Mesenchymal stem cell (in vitro differentiated cells and primary cell): Measurements from ENCODE around the gene YIPF7.
A peak's percentile ranks its signal among the peaks of the same experiment; 100 is the strongest.

Experiments
- DNase-seq: peaks from one replicate; pipeline ENCODE4 v3.0.0-alpha.2; 2013
- H2AFZ ChIP-seq: one replicate; pipeline ENCODE4 v1.6.1; 2013; ENCODE audit warnings: low read depth, mild to moderate bottlenecking, control low read depth, inconsistent platforms, low read length, moderate library complexity
- H2AK5ac ChIP-seq: 2 replicates; pipeline ENCODE4 v1.6.1; 2013; ENCODE audit warnings: low read length, moderate library complexity, mild to moderate bottlenecking, inconsistent platforms; ENCODE audit not compliant: severe bottlenecking
- H2BK120ac ChIP-seq: one replicate; pipeline ENCODE4 v1.6.1; 2013; ENCODE audit warnings: low read depth, mild to moderate bottlenecking, inconsistent platforms, low read length, moderate library complexity
- H2BK12ac ChIP-seq, 2 experiments: one replicate each; pipeline ENCODE4 v1.6.1; 2013; ENCODE audit warnings: inconsistent platforms in 2 of 2, low read length in 2 of 2, mild to moderate bottlenecking in 2 of 2, moderate library complexity in 2 of 2, control low read depth in 1 of 2
- H2BK15ac ChIP-seq: one replicate; pipeline ENCODE4 v1.6.1; 2013; ENCODE audit warnings: mild to moderate bottlenecking, low read depth, inconsistent platforms; ENCODE audit not compliant: poor library complexity, severe bottlenecking
- H2BK5ac ChIP-seq: 2 replicates; pipeline ENCODE4 v1.6.1; 2013; ENCODE audit warnings: low read depth, mild to moderate bottlenecking, low read length, control low read depth, inconsistent platforms; ENCODE audit not compliant: poor library complexity, severe bottlenecking
- H3K14ac ChIP-seq, 2 experiments: one replicate each; pipeline ENCODE4 v1.6.1; 2013; ENCODE audit warnings: inconsistent platforms in 2 of 2, low read length in 2 of 2, control low read depth in 1 of 2, mild to moderate bottlenecking in 1 of 2, moderate library complexity in 1 of 2
- H3K18ac ChIP-seq, 2 experiments: one replicate each; pipeline ENCODE4 v1.6.1; 2013; ENCODE audit warnings: inconsistent platforms in 2 of 2, low read length in 2 of 2, control low read depth in 1 of 2, low read depth in 1 of 2, mild to moderate bottlenecking in 1 of 2
- H3K23ac ChIP-seq, 2 experiments: one replicate each; pipeline ENCODE4 v1.6.1; 2013; ENCODE audit warnings: inconsistent platforms in 2 of 2, low read length in 2 of 2, mild to moderate bottlenecking in 2 of 2, moderate library complexity in 2 of 2, control low read depth in 1 of 2
- H3K27ac ChIP-seq: 2 replicates; pipeline ENCODE4 v1.5.1; 2013; ENCODE audit warnings: mild to moderate bottlenecking, moderate library complexity, low read length, control low read depth, inconsistent platforms; ENCODE audit not compliant: poor library complexity, severe bottlenecking
- H3K27me3 ChIP-seq, 2 experiments: 2 replicates each; pipeline versions ENCODE4 v1.6.1 to v1.7.0; 2013; ENCODE audit warnings: low read length in 2 of 2, mild to moderate bottlenecking in 2 of 2, moderate library complexity in 2 of 2, control low read depth in 1 of 2, inconsistent platforms in 1 of 2; ENCODE audit not compliant: control insufficient read depth in 1 of 2, insufficient read depth in 1 of 2
- H3K36me3 ChIP-seq, 2 experiments: 2 replicates each; pipeline versions ENCODE4 v1.6.1 to v1.7.0; 2013; ENCODE audit warnings: low read length in 2 of 2, control low read depth in 1 of 2, inconsistent platforms in 1 of 2, low read depth in 1 of 2, mild to moderate bottlenecking in 1 of 2; ENCODE audit not compliant: insufficient read depth in 2 of 2, control insufficient read depth in 1 of 2
- H3K4ac ChIP-seq, 2 experiments: one replicate each; pipeline ENCODE4 v1.6.1; 2013; ENCODE audit warnings: inconsistent platforms in 2 of 2, low read length in 2 of 2, mild to moderate bottlenecking in 2 of 2, moderate library complexity in 2 of 2, control low read depth in 1 of 2, low read depth in 1 of 2
- H3K4me1 ChIP-seq: 2 replicates; pipeline ENCODE4 v1.6.1; 2013; ENCODE audit warnings: low read depth, low read length, control low read depth; ENCODE audit not compliant: control insufficient read depth, insufficient read depth
- H3K4me2 ChIP-seq: 2 replicates; pipeline ENCODE4 v1.6.1; 2013; ENCODE audit warnings: low read length, mild to moderate bottlenecking, inconsistent platforms; ENCODE audit not compliant: poor library complexity, severe bottlenecking
- H3K4me3 ChIP-seq, 2 experiments: 2 replicates each; pipeline versions ENCODE4 v1.5.1 to v1.7.0; 2013; ENCODE audit warnings: low read length in 2 of 2, mild to moderate bottlenecking in 2 of 2, control low read depth in 1 of 2, low read depth in 1 of 2; ENCODE audit not compliant: insufficient read depth in 1 of 2
- H3K79me1 ChIP-seq: replicated peaks from 2 replicates; pipeline ENCODE4 v1.6.1; 2013; ENCODE audit warnings: mild to moderate bottlenecking, control low read depth, low read length, inconsistent platforms; ENCODE audit not compliant: poor library complexity, severe bottlenecking
- H3K9ac ChIP-seq: 2 replicates; pipeline ENCODE4 v1.7.0; 2013; ENCODE audit warnings: mild to moderate bottlenecking, low read length, moderate library complexity
- H3K9me3 ChIP-seq: 2 replicates; pipeline ENCODE4 v1.7.0; 2013; ENCODE audit warnings: mild to moderate bottlenecking, low read length; ENCODE audit not compliant: control insufficient read depth
- H4K8ac ChIP-seq: one replicate; pipeline ENCODE4 v1.6.1; 2013; ENCODE audit warnings: inconsistent platforms, mild to moderate bottlenecking, low read length, moderate library complexity
- H4K91ac ChIP-seq: one replicate; pipeline ENCODE4 v1.6.1; 2013; ENCODE audit warnings: mild to moderate bottlenecking, low read length, inconsistent platforms
- WGBS: methylation state at CpG from one replicate; pipeline ENCODE4 v1.1.7; 2013; ENCODE audit warnings: mixed read lengths; 5-methylcytosine and 5-hydroxymethylcytosine counted together

YIPF7 gene

GRCh38 chr4:44646151-44646550 lies 5.3 kb downstream of the YIPF7 start:
- Histone ChIP-seq H2BK120ac (no peak overlapping the region), H3K9me3 (peaks cover 8% of the 10 kb centered on the region), H3K79me1 (no peaks in the 10 kb centered on the region), H3K4me3 (no peak overlapping the region), H3K27ac (no peak overlapping the region), H3K14ac (no peak overlapping the region), H3K36me3 (no peaks in the 10 kb centered on the region), H2BK5ac (no peak overlapping the region), H3K9ac (no peak overlapping the region), H3K27me3 (no peaks in the 10 kb centered on the region), H2BK12ac (no peak overlapping the region), H4K8ac (no peak overlapping the region), H2AFZ (no peak overlapping the region), H3K4me2 (no peak overlapping the region), H2AK5ac (no peak overlapping the region), H3K4ac (no peak overlapping the region), H3K4me1 (no peaks in the 10 kb centered on the region), H2BK15ac (no peak overlapping the region), H3K18ac (no peak overlapping the region), H4K91ac (no peak overlapping the region), H3K23ac (no peak overlapping the region)
- no peak for DNase-seq
- WGBS = no CpG with 5 or more reads among the region's 1 CpG

GRCh38 chr4:44638091-44638490 lies 13.3 kb downstream of the YIPF7 start:
- WGBS = 87% methylated on average over 4 of the region's 4 CpGs
- no peak overlapping the region for H2BK120ac ChIP-seq

GRCh38 chr4:44632733-44633132 lies 18.7 kb downstream of the YIPF7 start:
- no peak overlapping the region for H2BK120ac ChIP-seq
- no peak overlapping the region for H4K91ac ChIP-seq
- H3K14ac ChIP-seq = no peak overlapping the region
- H3K36me3 ChIP-seq = no peaks in the 10 kb centered on the region
- H3K4me1 ChIP-seq = no peaks in the 10 kb centered on the region
- no peak overlapping the region for H2BK12ac ChIP-seq
- no peak for DNase-seq
- no peak overlapping the region for H2AK5ac ChIP-seq
- no peak overlapping the region for H3K4me3 ChIP-seq
- no peak overlapping the region for H3K27ac ChIP-seq
- no peak overlapping the region for H2BK15ac ChIP-seq
- no peak overlapping the region for H3K9ac ChIP-seq
- no peak overlapping the region for H2BK5ac ChIP-seq
- WGBS = 79% methylated on average over 8 of the region's 8 CpGs
- H3K4me2 ChIP-seq = no peak overlapping the region
- H3K27me3 ChIP-seq = peaks cover 0 to 4% of the 10 kb centered on the region in 2 experiments
- H3K18ac ChIP-seq = no peak overlapping the region
- H3K79me1 ChIP-seq = no peaks in the 10 kb centered on the region
- H3K23ac ChIP-seq = no peak overlapping the region
- peak overlapping the region; percentile 14 for H2AFZ ChIP-seq
- no peak overlapping the region for H3K4ac ChIP-seq
- no peaks in the 10 kb centered on the region for H3K9me3 ChIP-seq
- H4K8ac ChIP-seq = no peak overlapping the region

More at GRCh38 chr4:44638091-44638490, 13.3 kb downstream of the YIPF7 start:
- Histone ChIP-seq H3K4me3 (no peak overlapping the region), H3K27me3 (no peaks in the 10 kb centered on the region), H3K79me1 (no peaks in the 10 kb centered on the region), H4K8ac (no peak overlapping the region), H3K9ac (no peak overlapping the region), H3K9me3 (no peaks in the 10 kb centered on the region), H3K27ac (no peak overlapping the region), H2BK5ac (no peak overlapping the region), H2BK15ac (no peak overlapping the region), H4K91ac (no peak overlapping the region), H2AFZ (no peak overlapping the region), H3K4ac (no peak overlapping the region), H3K36me3 (no peaks in the 10 kb centered on the region), H3K14ac (no peak overlapping the region), H2BK12ac (no peak overlapping the region), H3K23ac (no peak overlapping the region), H3K4me2 (no peak overlapping the region), H3K4me1 (no peaks in the 10 kb centered on the region), H2AK5ac (no peak overlapping the region), H3K18ac (no peak overlapping the region)
- no peak for DNase-seq

- no peak overlapping the region for H2BK12ac ChIP-seq
- H2AFZ ChIP-seq = no peak overlapping the region
- H3K79me1 ChIP-seq = no peaks in the 10 kb centered on the region
- no peaks in the 10 kb centered on the region for H3K9me3 ChIP-seq
- H2BK5ac ChIP-seq = no peak overlapping the region
- H4K8ac ChIP-seq = no peak overlapping the region
- H3K9ac ChIP-seq = no peak overlapping the region
- no peak overlapping the region for H2BK120ac ChIP-seq
- H2AK5ac ChIP-seq = no peak overlapping the region
- H3K18ac ChIP-seq = no peak overlapping the region
- H3K4me2 ChIP-seq = no peak overlapping the region
- no peak overlapping the region for H4K91ac ChIP-seq
- peaks cover 0 to 4% of the 10 kb centered on the region in 2 experiments for H3K27me3 ChIP-seq
- no peak overlapping the region for H3K14ac ChIP-seq
- DNase-seq = no peak
- H3K27ac ChIP-seq = no peak overlapping the region
- no peak overlapping the region for H3K4ac ChIP-seq
- H3K4me3 ChIP-seq = no peak overlapping the region
- no peak overlapping the region for H3K23ac ChIP-seq
- no peaks in the 10 kb centered on the region for H3K36me3 ChIP-seq
- no peak overlapping the region for H2BK15ac ChIP-seq
- H3K4me1 ChIP-seq = no peaks in the 10 kb centered on the region
- no CpG with 5 or more reads among the region's 4 CpGs for whole genome bisulfite sequencing
These were observed 19.3 kb downstream of the YIPF7 start for GRCh38 chr4:44632089-44632488.
